Kidney epithelial cell (primary cell): ENCODE results near the gene UBL4A. TPM values are rescaled to one million over a fixed set of nuclear protein-coding genes. Genes with fewer than 3 reads are reported as not detected.

ENCODE experiments used
- DNase-seq: peaks from one replicate; pipeline ENCODE4 v3.0.0-alpha.2; 2010; ENCODE audit warnings: low read depth
- H3K27me3 ChIP-seq: 2 replicates; pipeline ENCODE4 v1.6.0; 2011; ENCODE audit warnings: low read length; ENCODE audit not compliant: control insufficient read depth, insufficient read depth
- H3K36me3 ChIP-seq: 2 replicates; pipeline ENCODE4 v1.5.1; 2011; ENCODE audit warnings: low read length; ENCODE audit not compliant: control insufficient read depth, insufficient read depth
- H3K4me3 ChIP-seq: 2 replicates; pipeline ENCODE4 v1.5.1; 2011; ENCODE audit warnings: low read depth, mild to moderate bottlenecking, control low read depth, low read length
- CTCF ChIP-seq: IDR thresholded peaks from 2 replicates; pipeline ENCODE4 v1.5.1; 2011; ENCODE audit warnings: mild to moderate bottlenecking, moderate library complexity, low read length, control low read depth, inconsistent platforms; ENCODE audit not compliant: insufficient read depth, poor library complexity, severe bottlenecking
- total RNA-seq: library from RNA; depleted of rRNA; stranded (reverse); fragments of >200 nt; gene quantifications from 2 replicates; pipeline ENCODE4 v1.2.3, GENCODE V29; 2015

The UBL4A gene
- total RNA-seq, 1 donor from 2014 or later, result 48.3 TPM

GRCh38 chrX:154517101-154517781 is 30.8 kb upstream of the UBL4A start:
- no peak for TF ChIP-seq CTCF
- DNase-seq, result no peak
- Histone ChIP-seq H3K36me3 (no peaks in the 10 kb centered on the region), H3K4me3 (no peak overlapping the region), H3K27me3 (no peaks in the 10 kb centered on the region)

GRCh38 chrX:154516656-154517100 is 30.3 kb upstream of the UBL4A start:
- H3K4me3 ChIP-seq, result peak overlapping the region; percentile 32
- TF ChIP-seq CTCF, result no peak
- DNase-seq, result no peak

GRCh38 chrX:154515966-154516655 is 29.7 kb upstream of the UBL4A start, which contains the start of gene FAM3A:
TSS of gene FAM3A (minus strand) at chrX:154516232. CDS start at chrX:154515772, 460 bp downstream.
- Histone ChIP-seq H3K4me3 (peak within 1 kb of the TSS; percentile 71), H3K36me3 (no peaks in the 10 kb centered on the region), H3K27me3 (no peaks in the 10 kb centered on the region)
- TF ChIP-seq CTCF, result no peak
- no peak for DNase-seq

More at GRCh38 chrX:154516656-154517100, 30.3 kb upstream of the UBL4A start:
- Histone ChIP-seq H3K27me3 (no peaks in the 10 kb centered on the region), H3K36me3 (no peaks in the 10 kb centered on the region)

GRCh38 chrX:154515090-154515965 is 28.9 kb upstream of the UBL4A start:
- Histone ChIP-seq H3K4me3 (peak overlapping the region; percentile 71), H3K27me3 (no peaks in the 10 kb centered on the region)
- no peak for DNase-seq

GRCh38 chrX:154513716-154514115 is 27.3 kb upstream of the UBL4A start:
- Histone ChIP-seq H3K27me3 (no peaks in the 10 kb centered on the region), H3K36me3 (no peaks in the 10 kb centered on the region), H3K4me3 (no peak overlapping the region)
- TF ChIP-seq CTCF, result no peak
- no peak for DNase-seq

More at GRCh38 chrX:154515090-154515965, 28.9 kb upstream of the UBL4A start:
- no peaks in the 10 kb centered on the region for H3K36me3 ChIP-seq
- TF ChIP-seq CTCF, result no peak
